ENCODE results near the gene KDM1B.
A peak's percentile ranks its signal among the peaks of the same experiment; 100 is the strongest.

Gene KDM1B

GRCh38 chr6:18260448-18261106 lies 105.4 kb downstream of the KDM1B start:
- H3K79me2 ChIP-seq (ENCODE audit: insufficient read depth, low read length): peaks cover 81% of the 10 kb centered on the region
- H3K9me3 ChIP-seq (ENCODE audit: low read length): peaks cover 2% of the 10 kb centered on the region; the same call in 1 of the 2 replicates
- H4K20me1 ChIP-seq (ENCODE audit: insufficient read depth, low read length): peaks cover 3% of the 10 kb centered on the region; the same call in 1 of the 2 replicates
- no peaks in the 10 kb centered on the region for H3K9me2 ChIP-seq (ENCODE audit: low read depth, low read length)
- H2AFZ ChIP-seq (ENCODE audit: low read length): no peak overlapping the region
- H3K36me3 ChIP-seq (ENCODE audit: insufficient read depth, low read length): peaks cover 77% of the 10 kb centered on the region
- H3K4me3 ChIP-seq (ENCODE audit: low read depth, low read length, poor library complexity, severe bottlenecking): peak overlapping the region; percentile 91
- no peaks in the 10 kb centered on the region for H3F3A ChIP-seq (ENCODE audit: insufficient read depth, low read length)
- peak overlapping the region; percentile 65 for H3K27ac ChIP-seq (ENCODE audit: low read depth, low read length, poor library complexity, severe bottlenecking)
- H3K4me1 ChIP-seq (ENCODE audit: insufficient read depth, low read length, severe bottlenecking): peaks cover 40% of the 10 kb centered on the region
- peak overlapping the region; percentile 98; the same call in 1 of the 2 replicates for H3K9ac ChIP-seq (ENCODE audit: low read length)
- TF ChIP-seq CTCF (IDR thresholded peaks at IDR 0.05; ENCODE audit: low read length) (no peak), EZH2 (IDR thresholded peaks at IDR 0.05; ENCODE audit: borderline replicate concordance, low read length) (no peak)
- no peaks in the 10 kb centered on the region for H3K27me3 ChIP-seq (ENCODE audit: insufficient read depth, low read length)
- H3K4me2 ChIP-seq (ENCODE audit: low read length): peak overlapping the region; percentile 84

- H3K27me3 ChIP-seq (ENCODE audit: insufficient read depth, low read length): no peaks in the 10 kb centered on the region
- peaks cover 6% of the 10 kb centered on the region; the same call in 1 of the 2 replicates for H3K9me3 ChIP-seq (ENCODE audit: low read length)
- H3K79me2 ChIP-seq (ENCODE audit: insufficient read depth, low read length): peaks cover 70% of the 10 kb centered on the region
- H3F3A ChIP-seq (ENCODE audit: insufficient read depth, low read length): no peaks in the 10 kb centered on the region
- H3K9me2 ChIP-seq (ENCODE audit: low read depth, low read length): no peaks in the 10 kb centered on the region
- peaks cover 3% of the 10 kb centered on the region; the same call in 1 of the 2 replicates for H4K20me1 ChIP-seq (ENCODE audit: insufficient read depth, low read length)
- no peak for TF ChIP-seq EZH2 (IDR thresholded peaks at IDR 0.05; ENCODE audit: borderline replicate concordance, low read length)
- no peak for TF ChIP-seq CTCF (IDR thresholded peaks at IDR 0.05; ENCODE audit: low read length)
- H3K4me3 ChIP-seq (ENCODE audit: low read depth, low read length, poor library complexity, severe bottlenecking): peak overlapping the region; percentile 91
- peak overlapping the region; percentile 84 for H3K4me2 ChIP-seq (ENCODE audit: low read length)
- peak overlapping the region; percentile 98 for H3K9ac ChIP-seq (ENCODE audit: low read length)
- peaks cover 66% of the 10 kb centered on the region for H3K36me3 ChIP-seq (ENCODE audit: insufficient read depth, low read length)
- peak overlapping the region; percentile 65 for H3K27ac ChIP-seq (ENCODE audit: low read depth, low read length, poor library complexity, severe bottlenecking)
- H3K4me1 ChIP-seq (ENCODE audit: insufficient read depth, low read length, severe bottlenecking): peaks cover 40% of the 10 kb centered on the region
- no peak overlapping the region for H2AFZ ChIP-seq (ENCODE audit: low read length)
Observed at GRCh38 chr6:18261877-18262276, 106.7 kb downstream of the KDM1B start.

- no peaks in the 10 kb centered on the region for H3F3A ChIP-seq (ENCODE audit: insufficient read depth, low read length)
- H2AFZ ChIP-seq (ENCODE audit: low read length): no peak overlapping the region
- peak overlapping the region; percentile 84 for H3K4me2 ChIP-seq (ENCODE audit: low read length)
- peaks cover 40% of the 10 kb centered on the region for H3K4me1 ChIP-seq (ENCODE audit: insufficient read depth, low read length, severe bottlenecking)
- H3K36me3 ChIP-seq (ENCODE audit: insufficient read depth, low read length): peaks cover 56% of the 10 kb centered on the region
- H3K79me2 ChIP-seq (ENCODE audit: insufficient read depth, low read length): peaks cover 61% of the 10 kb centered on the region
- peaks cover 3% of the 10 kb centered on the region; the same call in 1 of the 2 replicates for H4K20me1 ChIP-seq (ENCODE audit: insufficient read depth, low read length)
- no peaks in the 10 kb centered on the region for H3K9me2 ChIP-seq (ENCODE audit: low read depth, low read length)
- TF ChIP-seq CTCF (IDR thresholded peaks at IDR 0.05; ENCODE audit: low read length) (no peak), EZH2 (IDR thresholded peaks at IDR 0.05; ENCODE audit: borderline replicate concordance, low read length) (no peak)
- no peaks in the 10 kb centered on the region for H3K27me3 ChIP-seq (ENCODE audit: insufficient read depth, low read length)
- peak overlapping the region; percentile 98 for H3K9ac ChIP-seq (ENCODE audit: low read length)
- H3K4me3 ChIP-seq (ENCODE audit: low read depth, low read length, poor library complexity, severe bottlenecking): peak overlapping the region; percentile 91
- H3K9me3 ChIP-seq (ENCODE audit: low read length): peaks cover 6% of the 10 kb centered on the region; the same call in 1 of the 2 replicates
- peak overlapping the region; percentile 86 for H3K27ac ChIP-seq (ENCODE audit: low read depth, low read length, poor library complexity, severe bottlenecking)
Observed at GRCh38 chr6:18262702-18263417, 107.6 kb downstream of the KDM1B start.
